ENCODE data around the gene ELAVL1. TPM values are rescaled to one million over a fixed set of nuclear protein-coding genes. Genes with fewer than 3 reads are reported as not detected.

Gene ELAVL1
- total and polyA plus RNA-seq, 2 experiments from 2014 or later = 57.7 to 89.9 TPM

DNA sequence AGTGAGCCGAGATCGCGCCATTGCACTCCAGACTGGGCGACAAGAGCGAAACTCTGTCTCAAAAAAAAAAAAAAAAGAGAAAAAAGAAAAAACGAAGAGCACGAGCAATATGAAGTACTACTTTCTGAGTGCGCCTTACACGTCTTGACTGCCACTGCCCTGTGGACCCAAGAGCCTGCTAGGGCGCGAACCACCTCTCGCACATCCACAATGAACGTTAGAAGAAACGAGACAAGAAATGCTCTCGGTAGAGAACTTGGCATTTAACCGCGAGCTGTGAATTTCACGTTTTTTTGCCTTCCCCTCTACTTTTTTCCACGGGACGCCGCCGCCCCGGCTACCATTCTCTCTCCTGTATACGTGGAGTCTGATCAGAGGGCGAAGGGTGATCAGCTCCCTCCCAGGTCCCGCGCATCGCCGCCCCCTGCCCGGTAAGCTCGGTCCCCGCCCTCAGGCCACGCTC, 62.4 kb downstream of the ELAVL1 start:
- no peaks in the 10 kb centered on the region for H3K9me3 ChIP-seq (ENCODE audit: low read depth)
- DNase-seq (ENCODE audit: low spot score) = no peak
- H3K36me3 ChIP-seq (replicated peaks; ENCODE audit: insufficient read depth, low read depth) = no peaks in the 10 kb centered on the region
- H2AFZ ChIP-seq = peak overlapping the region; percentile 60
- H4K20me1 ChIP-seq (ENCODE audit: insufficient read depth, poor library complexity, severe bottlenecking) = no peaks in the 10 kb centered on the region
- TF ChIP-seq EZH2 (IDR thresholded peaks at IDR 0.05; ENCODE audit: borderline replicate concordance) (no peak), EZH2phosphoT487 (IDR thresholded peaks at IDR 0.05; ENCODE audit: low read depth, severe bottlenecking, unreplicated experiment) (no peak)
- TF ChIP-seq, protein P1, sequence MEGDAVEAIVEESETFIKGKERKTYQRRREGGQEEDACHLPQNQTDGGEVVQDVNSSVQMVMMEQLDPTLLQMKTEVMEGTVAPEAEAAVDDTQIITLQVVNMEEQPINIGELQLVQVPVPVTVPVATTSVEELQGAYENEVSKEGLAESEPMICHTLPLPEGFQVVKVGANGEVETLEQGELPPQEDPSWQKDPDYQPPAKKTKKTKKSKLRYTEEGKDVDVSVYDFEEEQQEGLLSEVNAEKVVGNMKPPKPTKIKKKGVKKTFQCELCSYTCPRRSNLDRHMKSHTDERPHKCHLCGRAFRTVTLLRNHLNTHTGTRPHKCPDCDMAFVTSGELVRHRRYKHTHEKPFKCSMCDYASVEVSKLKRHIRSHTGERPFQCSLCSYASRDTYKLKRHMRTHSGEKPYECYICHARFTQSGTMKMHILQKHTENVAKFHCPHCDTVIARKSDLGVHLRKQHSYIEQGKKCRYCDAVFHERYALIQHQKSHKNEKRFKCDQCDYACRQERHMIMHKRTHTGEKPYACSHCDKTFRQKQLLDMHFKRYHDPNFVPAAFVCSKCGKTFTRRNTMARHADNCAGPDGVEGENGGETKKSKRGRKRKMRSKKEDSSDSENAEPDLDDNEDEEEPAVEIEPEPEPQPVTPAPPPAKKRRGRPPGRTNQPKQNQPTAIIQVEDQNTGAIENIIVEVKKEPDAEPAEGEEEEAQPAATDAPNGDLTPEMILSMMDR (IDR thresholded peaks at IDR 0.05; ENCODE audit: poor library complexity) = no peak
- WGBS (ENCODE audit: low lambda C conversion rate, missing lambda C conversion rate) = 8% methylated on average over 33 of the region's 33 CpGs
- peak overlapping the region; percentile 90 for H3K4me2 ChIP-seq
- peak overlapping the region; percentile 93 for H3K27ac ChIP-seq
- no peaks in the 10 kb centered on the region for H3K9me2 ChIP-seq (replicated peaks; ENCODE audit: insufficient read depth)
- peaks cover 39% of the 10 kb centered on the region for H3K79me2 ChIP-seq
- peaks cover 8% of the 10 kb centered on the region for H3K4me1 ChIP-seq (ENCODE audit: insufficient read depth)
- H3K4me3 ChIP-seq = peak overlapping the region; percentile 45
- H3K27me3 ChIP-seq = no peaks in the 10 kb centered on the region

DNA sequence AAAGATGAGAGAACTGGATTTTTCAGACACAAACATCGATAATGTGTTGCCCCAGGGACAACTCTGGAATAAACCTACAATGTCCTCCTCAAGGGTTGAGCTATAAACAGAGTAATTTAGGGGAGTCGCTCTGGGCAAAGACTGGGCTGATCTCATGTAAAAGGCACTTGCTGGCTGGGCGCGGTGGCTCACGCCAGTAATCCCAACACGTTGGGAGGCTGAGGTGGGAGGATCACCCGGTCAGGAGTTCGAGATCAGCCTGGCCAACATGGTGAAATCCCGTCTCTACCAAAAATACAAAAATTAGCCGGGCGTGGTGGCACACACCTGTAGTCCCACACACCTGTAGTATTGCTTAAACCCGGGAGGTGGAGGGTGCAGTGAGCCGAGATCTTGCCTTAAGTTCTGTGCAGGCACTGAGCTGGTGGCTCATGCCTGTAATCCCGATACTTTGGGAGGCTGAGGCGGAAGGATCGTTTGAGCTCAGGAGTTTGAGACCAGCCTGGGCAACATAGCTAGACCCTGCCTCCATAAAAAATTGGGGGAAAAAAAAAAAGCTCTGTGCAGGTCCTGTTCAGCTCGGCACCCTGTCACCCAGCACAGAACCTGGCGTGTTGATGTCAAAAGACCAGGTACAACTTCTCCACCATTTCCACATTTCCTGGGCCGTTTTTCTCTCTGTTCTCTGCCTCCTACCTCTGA, 63.4 kb downstream of the ELAVL1 start:
- no peak overlapping the region for H3K27ac ChIP-seq

DNA sequence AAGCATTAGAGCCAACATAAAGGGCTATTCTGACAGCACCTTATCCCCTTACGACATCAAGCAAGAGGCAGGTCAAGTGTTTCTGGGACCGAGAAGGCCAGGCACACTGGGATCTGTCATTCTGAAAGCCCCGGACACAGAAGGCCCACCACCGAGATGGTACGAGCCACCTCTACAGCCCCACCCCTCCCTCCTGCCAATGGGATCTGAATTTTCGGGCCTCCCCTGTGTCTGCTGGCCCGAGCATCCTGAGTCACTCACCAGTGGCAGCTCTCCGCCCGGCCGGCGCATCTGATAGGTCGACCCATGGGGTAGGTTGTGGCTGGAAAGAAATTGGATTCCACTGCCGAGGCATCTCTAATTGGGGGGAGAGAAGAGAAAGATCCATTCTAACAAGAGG, 64.6 kb downstream of the ELAVL1 start:
- no peaks in the 10 kb centered on the region for H3K9me3 ChIP-seq (ENCODE audit: low read depth)

More for the DNA sequence above, 63.4 kb downstream of the ELAVL1 start:
- no peaks in the 10 kb centered on the region for H3K9me2 ChIP-seq (replicated peaks; ENCODE audit: insufficient read depth)
- TF ChIP-seq EZH2phosphoT487 (IDR thresholded peaks at IDR 0.05; ENCODE audit: low read depth, severe bottlenecking, unreplicated experiment) (no peak), EZH2 (IDR thresholded peaks at IDR 0.05; ENCODE audit: borderline replicate concordance) (no peak)
- TF ChIP-seq, protein P1 (IDR thresholded peaks at IDR 0.05; ENCODE audit: poor library complexity) = no peak
- H4K20me1 ChIP-seq (ENCODE audit: insufficient read depth, poor library complexity, severe bottlenecking) = no peaks in the 10 kb centered on the region
- no peaks in the 10 kb centered on the region for H3K27me3 ChIP-seq
- no peak for DNase-seq (ENCODE audit: low spot score)
- peak overlapping the region; percentile 90 for H3K4me2 ChIP-seq
- H3K4me3 ChIP-seq = peak overlapping the region; percentile 45
- WGBS (ENCODE audit: low lambda C conversion rate, missing lambda C conversion rate) = 96% methylated on average over 19 of the region's 19 CpGs
- H3K9me3 ChIP-seq (ENCODE audit: low read depth) = no peaks in the 10 kb centered on the region
- H3K4me1 ChIP-seq (ENCODE audit: insufficient read depth) = peaks cover 8% of the 10 kb centered on the region
- no peak overlapping the region for H2AFZ ChIP-seq
- H3K79me2 ChIP-seq = peaks cover 42% of the 10 kb centered on the region
- H3K36me3 ChIP-seq (replicated peaks; ENCODE audit: insufficient read depth, low read depth) = no peaks in the 10 kb centered on the region

More for the DNA sequence above, 64.6 kb downstream of the ELAVL1 start:
- Histone ChIP-seq H3K27ac (no peak overlapping the region), H2AFZ (no peak overlapping the region), H3K9me2 (replicated peaks; ENCODE audit: insufficient read depth) (no peaks in the 10 kb centered on the region), H3K36me3 (replicated peaks; ENCODE audit: insufficient read depth, low read depth) (no peaks in the 10 kb centered on the region), H3K4me2 (no peak overlapping the region), H3K4me1 (ENCODE audit: insufficient read depth) (peaks cover 8% of the 10 kb centered on the region), H3K4me3 (no peak overlapping the region), H3K79me2 (peaks cover 42% of the 10 kb centered on the region), H4K20me1 (ENCODE audit: insufficient read depth, poor library complexity, severe bottlenecking) (no peaks in the 10 kb centered on the region), H3K27me3 (no peaks in the 10 kb centered on the region)
- DNase-seq (ENCODE audit: low spot score) = no peak
- TF ChIP-seq EZH2phosphoT487 (IDR thresholded peaks at IDR 0.05; ENCODE audit: low read depth, severe bottlenecking, unreplicated experiment) (no peak), EZH2 (IDR thresholded peaks at IDR 0.05; ENCODE audit: borderline replicate concordance) (no peak)
- TF ChIP-seq, protein P1 (IDR thresholded peaks at IDR 0.05; ENCODE audit: poor library complexity) = no peak
- 92% methylated on average over 13 of the region's 13 CpGs for WGBS (ENCODE audit: low lambda C conversion rate, missing lambda C conversion rate)

Measured in hepatocyte (in vitro differentiated cells).